A549 (cell line): ENCODE results near the gene BMP10.

Experiments used
- BHLHE40 ChIP-seq: IDR thresholded peaks from 2 replicates; pipeline ENCODE4 v1.6.1; 2012; ENCODE audit warnings: low read depth, low read length, inconsistent platforms
- EP300 ChIP-seq, 2 experiments: fragments of >200 bp; sonication (Bioruptor Twin); formaldehyde crosslinking; IDR thresholded peaks; 2 replicates in 1 of 2; 3 replicates in 1 of 2; pipeline ENCODE4 v1.6.1; 2016 to 2017
- HDAC2 ChIP-seq: fragments of 200-600 bp; sonication (generic); IDR thresholded peaks from 2 replicates; pipeline ENCODE4 v1.6.1; 2016
- HOXB13 ChIP-seq: fragments of 250-450 bp; sonication (Bioruptor Pico); IDR thresholded peaks from 2 replicates; pipeline ENCODE4 v1.5.0; 2020; ENCODE audit warnings: low read depth, mild to moderate bottlenecking, moderate library complexity
- JUNB ChIP-seq: fragments of >200 bp; sonication (Bioruptor Twin); formaldehyde crosslinking; IDR thresholded peaks from 2 replicates; pipeline ENCODE4 v1.6.1; 2016
- POLR2A ChIP-seq: IDR thresholded peaks from 2 replicates; pipeline ENCODE4 v1.6.1; 2012; ENCODE audit warnings: mild to moderate bottlenecking, low read length
- RAD21 ChIP-seq, 2 experiments: fragments of >200 bp in 1 of 2; sonication (Bioruptor Twin) in 1 of 2; formaldehyde crosslinking in 1 of 2; IDR thresholded peaks in 1 of 2; conservative IDR thresholded peaks in 1 of 2; 2 replicates in 1 of 2; 3 replicates in 1 of 2; pipeline ENCODE4 v1.6.1; 2012 to 2018; ENCODE audit warnings: inconsistent platforms in 1 of 2
- RCOR1 ChIP-seq: fragments of 150-350 bp; IDR thresholded peaks from 2 replicates; pipeline ENCODE4 v1.6.1; 2014; ENCODE audit warnings: antibody characterized with exemption, low read length, low read depth
- ZC3H11A ChIP-seq: fragments of 450-650 bp; IDR thresholded peaks from 2 replicates; pipeline ENCODE4 v1.6.1; 2014; ENCODE audit warnings: antibody characterized with exemption, mild to moderate bottlenecking
- TF ChIP-seq, protein P1 (sequence below): fragments of >200 bp; sonication (Bioruptor Twin); formaldehyde crosslinking; IDR thresholded peaks from 3 replicates; pipeline ENCODE4 v1.5.1; 2016

DNA sequence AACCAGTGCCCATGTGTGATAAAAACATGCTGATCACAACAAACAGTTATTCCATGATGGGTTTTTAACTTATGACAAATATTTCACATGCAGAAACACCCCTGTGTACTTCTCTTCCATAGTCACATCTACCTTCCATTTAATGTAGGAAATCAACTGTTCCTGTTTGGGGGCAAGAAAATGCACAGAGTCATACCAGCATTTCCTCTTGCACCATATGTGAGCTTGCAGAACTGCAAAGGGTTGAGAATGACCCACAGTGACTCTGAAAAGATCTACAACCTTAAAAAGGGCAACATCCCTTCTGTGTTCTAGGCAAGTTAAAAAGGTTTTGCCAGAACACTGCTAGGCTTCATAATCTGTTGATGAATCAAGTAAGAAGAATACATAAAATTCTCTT lies 9.9 kb downstream of the BMP10 start:
- TF ChIP-seq POLR2A (no peak), RCOR1 (no peak), HOXB13 (CRISPR knock-in tag) (no peak), HDAC2 (no peak), RAD21 (conservative IDR thresholded peaks at IDR 0.05 in 1 of 2, IDR thresholded peaks at IDR 0.05 in 1 of 2) (no peak), EP300 (IDR thresholded peaks at IDR 0.05) (no peak), ZC3H11A (no peak), BHLHE40 (no peak), JUNB (no peak)
- TF ChIP-seq, protein P1, sequence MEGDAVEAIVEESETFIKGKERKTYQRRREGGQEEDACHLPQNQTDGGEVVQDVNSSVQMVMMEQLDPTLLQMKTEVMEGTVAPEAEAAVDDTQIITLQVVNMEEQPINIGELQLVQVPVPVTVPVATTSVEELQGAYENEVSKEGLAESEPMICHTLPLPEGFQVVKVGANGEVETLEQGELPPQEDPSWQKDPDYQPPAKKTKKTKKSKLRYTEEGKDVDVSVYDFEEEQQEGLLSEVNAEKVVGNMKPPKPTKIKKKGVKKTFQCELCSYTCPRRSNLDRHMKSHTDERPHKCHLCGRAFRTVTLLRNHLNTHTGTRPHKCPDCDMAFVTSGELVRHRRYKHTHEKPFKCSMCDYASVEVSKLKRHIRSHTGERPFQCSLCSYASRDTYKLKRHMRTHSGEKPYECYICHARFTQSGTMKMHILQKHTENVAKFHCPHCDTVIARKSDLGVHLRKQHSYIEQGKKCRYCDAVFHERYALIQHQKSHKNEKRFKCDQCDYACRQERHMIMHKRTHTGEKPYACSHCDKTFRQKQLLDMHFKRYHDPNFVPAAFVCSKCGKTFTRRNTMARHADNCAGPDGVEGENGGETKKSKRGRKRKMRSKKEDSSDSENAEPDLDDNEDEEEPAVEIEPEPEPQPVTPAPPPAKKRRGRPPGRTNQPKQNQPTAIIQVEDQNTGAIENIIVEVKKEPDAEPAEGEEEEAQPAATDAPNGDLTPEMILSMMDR: no peak
